Astrocyte (in vitro differentiated cells and primary cell): ENCODE measurements around the gene PARP9.

ENCODE experiments used
- EZH2 ChIP-seq: IDR thresholded peaks from 2 replicates; pipeline ENCODE4 v1.6.1; 2012; ENCODE audit warnings: mild to moderate bottlenecking, low read length, inconsistent platforms; ENCODE audit not compliant: insufficient read depth
- TF ChIP-seq, protein P1 (sequence below): IDR thresholded peaks from 2 replicates; pipeline ENCODE4 v1.5.1; 2011; ENCODE audit warnings: low read depth, mild to moderate bottlenecking, inconsistent platforms, low read length, moderate library complexity; ENCODE audit not compliant: insufficient read depth

DNA sequence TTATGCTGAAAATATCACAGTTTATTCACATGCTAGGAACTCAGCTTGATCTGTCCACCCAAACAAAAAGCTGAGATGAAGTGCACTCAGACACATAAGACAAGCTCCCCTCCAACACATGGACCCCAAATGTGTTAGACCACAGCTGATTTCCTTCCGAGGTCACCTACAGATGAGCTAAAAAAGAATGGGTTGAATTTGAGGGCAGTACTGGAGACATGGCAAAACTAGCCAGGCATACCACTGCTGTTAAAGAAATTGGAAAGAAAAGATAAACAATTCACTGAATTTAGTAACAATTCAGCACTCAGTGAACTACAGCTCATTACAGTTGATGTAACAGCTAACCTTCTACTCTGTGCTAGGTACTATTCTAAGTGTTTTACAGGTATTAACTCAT is 15.5 kb downstream of the PARP9 start:
- TF ChIP-seq, protein P1, sequence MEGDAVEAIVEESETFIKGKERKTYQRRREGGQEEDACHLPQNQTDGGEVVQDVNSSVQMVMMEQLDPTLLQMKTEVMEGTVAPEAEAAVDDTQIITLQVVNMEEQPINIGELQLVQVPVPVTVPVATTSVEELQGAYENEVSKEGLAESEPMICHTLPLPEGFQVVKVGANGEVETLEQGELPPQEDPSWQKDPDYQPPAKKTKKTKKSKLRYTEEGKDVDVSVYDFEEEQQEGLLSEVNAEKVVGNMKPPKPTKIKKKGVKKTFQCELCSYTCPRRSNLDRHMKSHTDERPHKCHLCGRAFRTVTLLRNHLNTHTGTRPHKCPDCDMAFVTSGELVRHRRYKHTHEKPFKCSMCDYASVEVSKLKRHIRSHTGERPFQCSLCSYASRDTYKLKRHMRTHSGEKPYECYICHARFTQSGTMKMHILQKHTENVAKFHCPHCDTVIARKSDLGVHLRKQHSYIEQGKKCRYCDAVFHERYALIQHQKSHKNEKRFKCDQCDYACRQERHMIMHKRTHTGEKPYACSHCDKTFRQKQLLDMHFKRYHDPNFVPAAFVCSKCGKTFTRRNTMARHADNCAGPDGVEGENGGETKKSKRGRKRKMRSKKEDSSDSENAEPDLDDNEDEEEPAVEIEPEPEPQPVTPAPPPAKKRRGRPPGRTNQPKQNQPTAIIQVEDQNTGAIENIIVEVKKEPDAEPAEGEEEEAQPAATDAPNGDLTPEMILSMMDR = no peak
- TF ChIP-seq EZH2 = no peak
